ENCODE results near the gene CEP85.

- TF ChIP-seq CTCF (IDR thresholded peaks at IDR 0.05; ENCODE audit: low read depth, low read length, missing input control) (no peak), JUND (IDR thresholded peaks at IDR 0.05) (no peak), RAD21 (IDR thresholded peaks at IDR 0.05) (no peak), SP1 (IDR thresholded peaks at IDR 0.05) (no peak), TAF1 (conservative IDR thresholded peaks at IDR 0.05) (no peak), MAX (IDR thresholded peaks at IDR 0.05) (no peak), GABPA (IDR thresholded peaks at IDR 0.05 in 1 of 2, conservative IDR thresholded peaks at IDR 0.05 in 1 of 2) (no peak), ATF3 (IDR thresholded peaks at IDR 0.05) (no peak), NR2F2 (IDR thresholded peaks at IDR 0.05) (no peak), ZBTB33 (IDR thresholded peaks at IDR 0.05) (no peak), YY1 (IDR thresholded peaks at IDR 0.05) (no peak)
Measured at GRCh38 chr1:26276432-26276838, 42.4 kb downstream of the CEP85 start.
